ENCODE results near the gene DLGAP1. TPM values are rescaled to one million over a fixed set of nuclear protein-coding genes. Genes with fewer than 3 reads are reported as not detected.

DLGAP1 gene
- total and polyA plus RNA-seq, 2 experiments from 2014 or later = 0.13 to 0.22 TPM

- no peaks in the 10 kb centered on the region for H3K9me2 ChIP-seq (ENCODE audit: insufficient read depth)
- H3K27ac ChIP-seq = no peak overlapping the region
- no peaks in the 10 kb centered on the region for H3K9me3 ChIP-seq (ENCODE audit: low read depth)
- H4K20me1 ChIP-seq (ENCODE audit: insufficient read depth) = no peaks in the 10 kb centered on the region
- H3K4me2 ChIP-seq (ENCODE audit: unreplicated experiment) = no peak overlapping the region
- no peak for TF ChIP-seq EZH2phosphoT487 (IDR thresholded peaks at IDR 0.05; ENCODE audit: insufficient read depth, low read depth)
- TF ChIP-seq EZH2 (IDR thresholded peaks at IDR 0.05; ENCODE audit: insufficient read depth, poor library complexity, severe bottlenecking) = no peak
- no peak overlapping the region for H3K4me3 ChIP-seq
- in situ Hi-C loops (cut with MboI) = loop anchor here (10.0 kb wide), 1 partner anchor 117 kb away; no protein-coding TSS in a partner anchor
- no peaks in the 10 kb centered on the region for H3K79me2 ChIP-seq (ENCODE audit: insufficient read depth)
- H3K27me3 ChIP-seq (replicated peaks; ENCODE audit: insufficient read depth) = no peaks in the 10 kb centered on the region
- H3K4me1 ChIP-seq (ENCODE audit: insufficient read depth) = peaks cover 13% of the 10 kb centered on the region
- WGBS, 2 experiments (ENCODE audit: low coverage in 1 of 2, low lambda C conversion rate in 2 of 2, missing lambda C conversion rate in 2 of 2) = 79 to 90% methylated on average over 2 of the region's 2 CpGs
- no peaks in the 10 kb centered on the region for H3K36me3 ChIP-seq (ENCODE audit: low read depth)
- no peaks in the 10 kb centered on the region for H3F3A ChIP-seq (ENCODE audit: insufficient read depth)
- no peak overlapping the region for H3K9ac ChIP-seq
- DNase-seq = peak; percentile 50
- H2AFZ ChIP-seq = no peak overlapping the region
Measured at GRCh38 chr18:3877678-3878077, 577.4 kb downstream of the DLGAP1 start.

GRCh38 chr18:3875961-3876360 lies 579.1 kb downstream of the DLGAP1 start:
- peaks cover 13% of the 10 kb centered on the region for H3K4me1 ChIP-seq (ENCODE audit: insufficient read depth)
- no peaks in the 10 kb centered on the region for H3K9me3 ChIP-seq (ENCODE audit: low read depth)
- DNase-seq = no peak
- TF ChIP-seq EZH2 (IDR thresholded peaks at IDR 0.05; ENCODE audit: insufficient read depth, poor library complexity, severe bottlenecking) (no peak), EZH2phosphoT487 (IDR thresholded peaks at IDR 0.05; ENCODE audit: insufficient read depth, low read depth) (no peak)
- no peaks in the 10 kb centered on the region for H3K36me3 ChIP-seq (ENCODE audit: low read depth)
- H4K20me1 ChIP-seq (ENCODE audit: insufficient read depth) = no peaks in the 10 kb centered on the region
- no peaks in the 10 kb centered on the region for H3F3A ChIP-seq (ENCODE audit: insufficient read depth)
- H3K4me2 ChIP-seq (ENCODE audit: unreplicated experiment) = no peak overlapping the region
- no peaks in the 10 kb centered on the region for H3K79me2 ChIP-seq (ENCODE audit: insufficient read depth)
- H3K9ac ChIP-seq = no peak overlapping the region
- no peak overlapping the region for H3K4me3 ChIP-seq
- H2AFZ ChIP-seq = no peak overlapping the region
- H3K27me3 ChIP-seq (replicated peaks; ENCODE audit: insufficient read depth) = no peaks in the 10 kb centered on the region
- in situ Hi-C loops (cut with MboI) = loop anchor here (10.0 kb wide), 1 partner anchor 119 kb away; no protein-coding TSS in a partner anchor
- no peaks in the 10 kb centered on the region for H3K9me2 ChIP-seq (ENCODE audit: insufficient read depth)
- H3K27ac ChIP-seq = no peak overlapping the region
- 73 to 77% methylated on average over 2 of the region's 2 CpGs for WGBS, 2 experiments (ENCODE audit: low coverage in 1 of 2, low lambda C conversion rate in 2 of 2, missing lambda C conversion rate in 2 of 2)

- no peak for TF ChIP-seq EZH2phosphoT487 (IDR thresholded peaks at IDR 0.05; ENCODE audit: insufficient read depth, low read depth)
- no peak for TF ChIP-seq EZH2 (IDR thresholded peaks at IDR 0.05; ENCODE audit: insufficient read depth, poor library complexity, severe bottlenecking)
- Histone ChIP-seq H3K9me3 (ENCODE audit: low read depth) (no peaks in the 10 kb centered on the region), H3K4me3 (no peak overlapping the region), H2AFZ (no peak overlapping the region), H3K4me2 (ENCODE audit: unreplicated experiment) (no peak overlapping the region), H3K36me3 (ENCODE audit: low read depth) (no peaks in the 10 kb centered on the region), H3K27me3 (replicated peaks; ENCODE audit: insufficient read depth) (no peaks in the 10 kb centered on the region), H3F3A (ENCODE audit: insufficient read depth) (no peaks in the 10 kb centered on the region), H4K20me1 (ENCODE audit: insufficient read depth) (no peaks in the 10 kb centered on the region), H3K27ac (no peak overlapping the region), H3K4me1 (ENCODE audit: insufficient read depth) (peaks cover 13% of the 10 kb centered on the region), H3K79me2 (ENCODE audit: insufficient read depth) (no peaks in the 10 kb centered on the region), H3K9ac (no peak overlapping the region), H3K9me2 (ENCODE audit: insufficient read depth) (no peaks in the 10 kb centered on the region)
- in situ Hi-C loops (cut with MboI) = loop anchor here (10.0 kb wide), 1 partner anchor 119 kb away; no protein-coding TSS in a partner anchor
- WGBS, 2 experiments (ENCODE audit: low coverage in 1 of 2, low lambda C conversion rate in 2 of 2, missing lambda C conversion rate in 2 of 2) = 85 to 91% methylated on average over 2 of the region's 2 CpGs
- no peak for DNase-seq
Measured at GRCh38 chr18:3875376-3875775, 579.7 kb downstream of the DLGAP1 start.

GRCh38 chr18:3874581-3874980 lies 580.5 kb downstream of the DLGAP1 start:
- peak; percentile 25 for DNase-seq
- H3K9ac ChIP-seq = peak overlapping the region; percentile 70
- H3K36me3 ChIP-seq (ENCODE audit: low read depth) = no peaks in the 10 kb centered on the region
- no peaks in the 10 kb centered on the region for H3K79me2 ChIP-seq (ENCODE audit: insufficient read depth)
- in situ Hi-C loops (cut with MboI) = loop anchor here (10.0 to 25.0 kb wide), 2 partner anchors 120 to 587 kb away; no protein-coding TSS in a partner anchor
- no peak for TF ChIP-seq EZH2 (IDR thresholded peaks at IDR 0.05; ENCODE audit: insufficient read depth, poor library complexity, severe bottlenecking)
- no peak for TF ChIP-seq EZH2phosphoT487 (IDR thresholded peaks at IDR 0.05; ENCODE audit: insufficient read depth, low read depth)
- H4K20me1 ChIP-seq (ENCODE audit: insufficient read depth) = no peaks in the 10 kb centered on the region
- H3K4me3 ChIP-seq = peak overlapping the region; percentile 75
- peaks cover 13% of the 10 kb centered on the region for H3K4me1 ChIP-seq (ENCODE audit: insufficient read depth)
- no peak overlapping the region for H3K27ac ChIP-seq
- no peaks in the 10 kb centered on the region for H3K9me3 ChIP-seq (ENCODE audit: low read depth)
- no peaks in the 10 kb centered on the region for H3K9me2 ChIP-seq (ENCODE audit: insufficient read depth)
- no peaks in the 10 kb centered on the region for H3F3A ChIP-seq (ENCODE audit: insufficient read depth)
- H3K4me2 ChIP-seq (ENCODE audit: unreplicated experiment) = peak overlapping the region; percentile 95
- 24 to 28% methylated on average over 3 of the region's 3 CpGs for WGBS, 2 experiments (ENCODE audit: low coverage in 1 of 2, low lambda C conversion rate in 2 of 2, missing lambda C conversion rate in 2 of 2)
- H3K27me3 ChIP-seq (replicated peaks; ENCODE audit: insufficient read depth) = no peaks in the 10 kb centered on the region
- H2AFZ ChIP-seq = peak overlapping the region; percentile 96
